ENCODE results near the gene CAMK2B.

DNA sequence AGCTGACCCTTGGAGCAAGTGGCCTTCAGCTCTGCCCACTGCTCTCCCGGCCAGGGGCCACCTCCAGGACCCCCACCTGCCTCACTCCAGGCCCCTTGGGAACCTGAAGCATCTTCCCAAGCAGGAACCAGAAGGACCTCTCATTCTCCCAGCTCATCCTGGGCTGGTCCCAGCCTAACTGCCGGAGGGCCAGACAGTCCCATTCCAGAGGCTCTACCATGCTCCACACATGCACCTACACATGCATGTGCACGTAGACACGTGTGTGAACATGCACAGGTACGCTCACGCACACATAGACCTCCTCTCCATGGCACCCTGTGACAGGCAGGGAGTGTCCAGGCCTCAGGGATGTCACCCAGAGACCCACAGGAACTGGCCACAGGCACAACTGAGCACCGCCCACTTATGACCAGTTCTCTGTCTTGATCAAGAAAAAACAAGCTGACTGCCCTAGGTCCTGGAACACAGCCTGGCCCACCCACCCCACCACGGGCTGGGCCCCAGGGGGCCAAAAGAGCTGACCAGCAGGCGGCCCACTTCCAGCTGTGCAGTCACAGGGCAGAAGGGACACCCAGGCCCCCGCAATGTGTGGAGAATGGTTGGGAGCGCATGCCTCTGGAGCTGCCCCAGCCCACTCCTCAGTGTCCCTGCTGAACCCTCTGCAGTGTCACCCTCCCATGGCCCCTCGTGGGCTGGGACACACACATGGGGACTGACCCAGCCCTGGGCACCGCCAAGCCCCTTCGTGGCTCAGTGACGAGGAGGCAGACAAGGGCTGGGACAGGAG, 43.4 kb downstream of the CAMK2B start:
- TF ChIP-seq, protein P1, sequence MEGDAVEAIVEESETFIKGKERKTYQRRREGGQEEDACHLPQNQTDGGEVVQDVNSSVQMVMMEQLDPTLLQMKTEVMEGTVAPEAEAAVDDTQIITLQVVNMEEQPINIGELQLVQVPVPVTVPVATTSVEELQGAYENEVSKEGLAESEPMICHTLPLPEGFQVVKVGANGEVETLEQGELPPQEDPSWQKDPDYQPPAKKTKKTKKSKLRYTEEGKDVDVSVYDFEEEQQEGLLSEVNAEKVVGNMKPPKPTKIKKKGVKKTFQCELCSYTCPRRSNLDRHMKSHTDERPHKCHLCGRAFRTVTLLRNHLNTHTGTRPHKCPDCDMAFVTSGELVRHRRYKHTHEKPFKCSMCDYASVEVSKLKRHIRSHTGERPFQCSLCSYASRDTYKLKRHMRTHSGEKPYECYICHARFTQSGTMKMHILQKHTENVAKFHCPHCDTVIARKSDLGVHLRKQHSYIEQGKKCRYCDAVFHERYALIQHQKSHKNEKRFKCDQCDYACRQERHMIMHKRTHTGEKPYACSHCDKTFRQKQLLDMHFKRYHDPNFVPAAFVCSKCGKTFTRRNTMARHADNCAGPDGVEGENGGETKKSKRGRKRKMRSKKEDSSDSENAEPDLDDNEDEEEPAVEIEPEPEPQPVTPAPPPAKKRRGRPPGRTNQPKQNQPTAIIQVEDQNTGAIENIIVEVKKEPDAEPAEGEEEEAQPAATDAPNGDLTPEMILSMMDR (IDR thresholded peaks at IDR 0.05; ENCODE audit: low read depth, low read length, poor library complexity, severe bottlenecking), result no peak
- no peak for TF ChIP-seq EZH2phosphoT487 (IDR thresholded peaks at IDR 0.05; ENCODE audit: borderline replicate concordance, low read length)
